ENCODE results near the gene ASB5. TPM values are rescaled to one million over a fixed set of nuclear protein-coding genes. Genes with fewer than 3 reads are reported as not detected.
"Not testable (repeated sequence)": the region's sequence is repeated elsewhere in the genome, so short reads cannot be mapped to it uniquely, and the experiment has no call there.

ASB5 gene
- total RNA-seq, 1 donor from 2014 or later, result 18.6 TPM

- DNase-seq, result no peak
Observed at GRCh38 chr4:176217510-176217909, 51.5 kb downstream of the ASB5 start.

GRCh38 chr4:176212351-176212750, 56.7 kb downstream of the ASB5 start:
- not testable (repeated sequence) for DNase-seq

GRCh38 chr4:176210579-176211296, 58.3 kb downstream of the ASB5 start:
- no peak for DNase-seq

- no peak for DNase-seq
Observed at GRCh38 chr4:176210101-176210500, 58.9 kb downstream of the ASB5 start.

GRCh38 chr4:176209535-176209934, 59.5 kb downstream of the ASB5 start:
- no peak for DNase-seq

- DNase-seq, result no peak
Observed at GRCh38 chr4:176207839-176208238, 61.2 kb downstream of the ASB5 start.

GRCh38 chr4:176205299-176205698, 63.7 kb downstream of the ASB5 start:
- no peak for DNase-seq

GRCh38 chr4:176198316-176198903, 70.6 kb downstream of the ASB5 start:
- no peak for DNase-seq

GRCh38 chr4:176195184-176195978, 73.6 kb downstream of the ASB5 start, which contains the start of gene SPATA4:
SPATA4 (minus strand) TSS chr4:176195585; CDS start chr4:176195562, 23 bp downstream.
- peak; percentile 89 for DNase-seq

GRCh38 chr4:176193938-176194337, 75.1 kb downstream of the ASB5 start:
- no peak for DNase-seq

- no peak for DNase-seq
Observed at GRCh38 chr4:176193126-176193525, 75.9 kb downstream of the ASB5 start.

GRCh38 chr4:176191974-176192373, 77.0 kb downstream of the ASB5 start:
- DNase-seq, result no peak

- DNase-seq, result no peak
Observed at GRCh38 chr4:176189891-176190795, 78.9 kb downstream of the ASB5 start.

- no peak for DNase-seq
Observed at GRCh38 chr4:176188654-176189053, 80.4 kb downstream of the ASB5 start.

GRCh38 chr4:176187624-176188023, 81.4 kb downstream of the ASB5 start:
- no peak for DNase-seq

- no peak for DNase-seq
Observed at GRCh38 chr4:176186671-176187395, 82.2 kb downstream of the ASB5 start.

- no peak for DNase-seq
Observed at GRCh38 chr4:176186067-176186466, 83.0 kb downstream of the ASB5 start.

- DNase-seq, result no peak
Observed at GRCh38 chr4:176185051-176185450, 84.0 kb downstream of the ASB5 start.
